ENCODE data around the gene POFUT1. TPM values are rescaled to one million over a fixed set of nuclear protein-coding genes. Genes with fewer than 3 reads are reported as not detected.
A peak's percentile ranks its signal among the peaks of the same experiment; 100 is the strongest.

Gene POFUT1
- total RNA-seq, 1 donor from 2014 or later: 68.1 TPM

GRCh38 chr20:32179515-32179914 lies 28.2 kb upstream of the POFUT1 start:
- Mint-ChIP-seq H3K27me3 (no peaks in the 10 kb centered on the region), H3K36me3 (ENCODE audit: low read depth) (no peaks in the 10 kb centered on the region), H3K4me3 (no peak overlapping the region), H3K9me3 (no peaks in the 10 kb centered on the region), H3K4me1 (no peaks in the 10 kb centered on the region), H3K27ac (no peak overlapping the region)
- intact Hi-C loops (cut with micrococcal nuclease): no loop called here
- DNase-seq: no peak

GRCh38 chr20:32179934-32180333 lies 27.7 kb upstream of the POFUT1 start:
- no peaks in the 10 kb centered on the region for H3K27me3 Mint-ChIP-seq
- no peaks in the 10 kb centered on the region for H3K36me3 Mint-ChIP-seq (ENCODE audit: low read depth)
- H3K9me3 Mint-ChIP-seq: no peaks in the 10 kb centered on the region
- H3K4me1 Mint-ChIP-seq: no peaks in the 10 kb centered on the region
- H3K4me3 Mint-ChIP-seq: no peak overlapping the region
- H3K27ac Mint-ChIP-seq: no peak overlapping the region
- no peak for DNase-seq
- intact Hi-C loops (cut with micrococcal nuclease): no loop called here

- no peaks in the 10 kb centered on the region for H3K27me3 Mint-ChIP-seq
- H3K4me3 Mint-ChIP-seq: no peak overlapping the region
- DNase-seq: no peak
- H3K9me3 Mint-ChIP-seq: no peaks in the 10 kb centered on the region
- no peaks in the 10 kb centered on the region for H3K36me3 Mint-ChIP-seq (ENCODE audit: low read depth)
- H3K27ac Mint-ChIP-seq: no peak overlapping the region
- intact Hi-C loops (cut with micrococcal nuclease): no loop called here
- H3K4me1 Mint-ChIP-seq: no peaks in the 10 kb centered on the region
Observed at GRCh38 chr20:32181606-32182005, 26.1 kb upstream of the POFUT1 start.

- peaks cover 3% of the 10 kb centered on the region for H3K4me1 Mint-ChIP-seq
- intact Hi-C loops (cut with micrococcal nuclease): no loop called here
- no peak for DNase-seq
- no peak overlapping the region for H3K4me3 Mint-ChIP-seq
- peaks cover 2% of the 10 kb centered on the region for H3K36me3 Mint-ChIP-seq (ENCODE audit: low read depth)
- no peaks in the 10 kb centered on the region for H3K27me3 Mint-ChIP-seq
- no peak overlapping the region for H3K27ac Mint-ChIP-seq
- H3K9me3 Mint-ChIP-seq: no peaks in the 10 kb centered on the region
Observed at GRCh38 chr20:32183947-32184635, 23.6 kb upstream of the POFUT1 start.

- H3K4me1 Mint-ChIP-seq: peaks cover 5% of the 10 kb centered on the region
- H3K27me3 Mint-ChIP-seq: no peaks in the 10 kb centered on the region
- H3K4me3 Mint-ChIP-seq: no peak overlapping the region
- peaks cover 2% of the 10 kb centered on the region for H3K36me3 Mint-ChIP-seq (ENCODE audit: low read depth)
- H3K9me3 Mint-ChIP-seq: no peaks in the 10 kb centered on the region
- H3K27ac Mint-ChIP-seq: no peak overlapping the region
- intact Hi-C loops (cut with micrococcal nuclease): no loop called here
- no peak for DNase-seq
Observed at GRCh38 chr20:32184961-32185603, 22.6 kb upstream of the POFUT1 start.

- Mint-ChIP-seq H3K4me3 (no peak overlapping the region), H3K27ac (no peak overlapping the region), H3K4me1 (peaks cover 15% of the 10 kb centered on the region), H3K9me3 (no peaks in the 10 kb centered on the region), H3K36me3 (ENCODE audit: low read depth) (peaks cover 8% of the 10 kb centered on the region), H3K27me3 (no peaks in the 10 kb centered on the region)
- intact Hi-C loops (cut with micrococcal nuclease): no loop called here
- no peak for DNase-seq
Observed at GRCh38 chr20:32186506-32186905, 21.2 kb upstream of the POFUT1 start.

- intact Hi-C loops (cut with micrococcal nuclease): no loop called here
- H3K27ac Mint-ChIP-seq: no peak overlapping the region
- H3K27me3 Mint-ChIP-seq: no peaks in the 10 kb centered on the region
- no peaks in the 10 kb centered on the region for H3K9me3 Mint-ChIP-seq
- peak overlapping the region; percentile 73 for H3K4me3 Mint-ChIP-seq
- no peak for DNase-seq
- peaks cover 21% of the 10 kb centered on the region for H3K4me1 Mint-ChIP-seq
- peaks cover 24% of the 10 kb centered on the region for H3K36me3 Mint-ChIP-seq (ENCODE audit: low read depth)
Observed at GRCh38 chr20:32188376-32189122, 19.1 kb upstream of the POFUT1 start.

- H3K4me1 Mint-ChIP-seq: peaks cover 25% of the 10 kb centered on the region
- intact Hi-C loops (cut with micrococcal nuclease): no loop called here
- H3K9me3 Mint-ChIP-seq: no peaks in the 10 kb centered on the region
- peak overlapping the region; percentile 77 for H3K4me3 Mint-ChIP-seq
- H3K27me3 Mint-ChIP-seq: no peaks in the 10 kb centered on the region
- no peak for DNase-seq
- H3K27ac Mint-ChIP-seq: no peak overlapping the region
- H3K36me3 Mint-ChIP-seq (ENCODE audit: low read depth): peaks cover 28% of the 10 kb centered on the region
Observed at GRCh38 chr20:32189123-32189410, 18.6 kb upstream of the POFUT1 start.

GRCh38 chr20:32189691-32190615 lies 17.7 kb upstream of the POFUT1 start:
- H3K4me1 Mint-ChIP-seq: peaks cover 30% of the 10 kb centered on the region
- intact Hi-C loops (cut with micrococcal nuclease): no loop called here
- H3K36me3 Mint-ChIP-seq (ENCODE audit: low read depth): peaks cover 35% of the 10 kb centered on the region
- DNase-seq: peak; percentile 77
- no peaks in the 10 kb centered on the region for H3K27me3 Mint-ChIP-seq
- peak overlapping the region; percentile 55 for H3K27ac Mint-ChIP-seq
- peak overlapping the region; percentile 77 for H3K4me3 Mint-ChIP-seq
- no peaks in the 10 kb centered on the region for H3K9me3 Mint-ChIP-seq

GRCh38 chr20:32190616-32191415 lies 16.9 kb upstream of the POFUT1 start:
- no peak for DNase-seq
- H3K27me3 Mint-ChIP-seq: no peaks in the 10 kb centered on the region
- H3K4me3 Mint-ChIP-seq: peak overlapping the region; percentile 74
- peaks cover 35% of the 10 kb centered on the region for H3K4me1 Mint-ChIP-seq
- peaks cover 43% of the 10 kb centered on the region for H3K36me3 Mint-ChIP-seq (ENCODE audit: low read depth)
- no peaks in the 10 kb centered on the region for H3K9me3 Mint-ChIP-seq
- peak overlapping the region; percentile 55 for H3K27ac Mint-ChIP-seq
- intact Hi-C loops (cut with micrococcal nuclease): no loop called here

- H3K36me3 Mint-ChIP-seq (ENCODE audit: low read depth): peaks cover 48% of the 10 kb centered on the region
- H3K27me3 Mint-ChIP-seq: no peaks in the 10 kb centered on the region
- H3K4me3 Mint-ChIP-seq: no peak overlapping the region
- peaks cover 35% of the 10 kb centered on the region for H3K4me1 Mint-ChIP-seq
- H3K9me3 Mint-ChIP-seq: no peaks in the 10 kb centered on the region
- DNase-seq: no peak
- intact Hi-C loops (cut with micrococcal nuclease): no loop called here
- no peak overlapping the region for H3K27ac Mint-ChIP-seq
Observed at GRCh38 chr20:32191422-32191821, 16.3 kb upstream of the POFUT1 start.

GRCh38 chr20:32191873-32192272 lies 15.8 kb upstream of the POFUT1 start:
- Mint-ChIP-seq H3K9me3 (no peaks in the 10 kb centered on the region), H3K4me3 (no peak overlapping the region), H3K4me1 (peaks cover 35% of the 10 kb centered on the region), H3K27ac (peak overlapping the region; percentile 48), H3K27me3 (no peaks in the 10 kb centered on the region), H3K36me3 (ENCODE audit: low read depth) (peaks cover 50% of the 10 kb centered on the region)
- no peak for DNase-seq
- intact Hi-C loops (cut with micrococcal nuclease): no loop called here

- H3K36me3 Mint-ChIP-seq (ENCODE audit: low read depth): peaks cover 58% of the 10 kb centered on the region
- peaks cover 39% of the 10 kb centered on the region for H3K4me1 Mint-ChIP-seq
- no peaks in the 10 kb centered on the region for H3K27me3 Mint-ChIP-seq
- H3K4me3 Mint-ChIP-seq: no peak overlapping the region
- intact Hi-C loops (cut with micrococcal nuclease): no loop called here
- H3K9me3 Mint-ChIP-seq: no peaks in the 10 kb centered on the region
- no peak overlapping the region for H3K27ac Mint-ChIP-seq
- no peak for DNase-seq
Observed at GRCh38 chr20:32192698-32193097, 15.0 kb upstream of the POFUT1 start.

All from activated CD4-positive, alpha-beta T cell treated with anti-CD3 and anti-CD28 coated beads, Interleukin-2, amount 10 ng/mL, durations not matched to agents 24 days and 14 days (primary cell).